ENCODE results near the gene STK17B.
A peak's percentile ranks its signal among the peaks of the same experiment; 100 is the strongest.
"Not testable (repeated sequence)": the region's sequence is repeated elsewhere in the genome, so short reads cannot be mapped to it uniquely, and the experiment has no call there.

The STK17B gene
- total RNA-seq, result 24.0 to 310 (median 94.0) reads per million in 18 experiments

GRCh38 chr2:196171248-196171871, at the start of gene STK17B:
Gene STK17B (minus strand): TSS chr2:196171578. CDS start chr2:196163383, 8,195 bp downstream.
- peak; percentile 95 to 96 for DNase-seq

- DNase-seq, result no peak
Observed at GRCh38 chr2:196220671-196221070, 49.3 kb upstream of the STK17B start.

- no peak for DNase-seq
Observed at GRCh38 chr2:196219671-196220070, 48.3 kb upstream of the STK17B start.

GRCh38 chr2:196218106-196218505, 46.7 kb upstream of the STK17B start:
- DNase-seq, result no peak

- DNase-seq, result no peak
Observed at GRCh38 chr2:196217116-196217515, 45.7 kb upstream of the STK17B start.

- DNase-seq, result no peak
Observed at GRCh38 chr2:196215376-196215775, 44.0 kb upstream of the STK17B start.

GRCh38 chr2:196214156-196214555, 42.8 kb upstream of the STK17B start:
- DNase-seq, result no peak

GRCh38 chr2:196213252-196213980, 42.0 kb upstream of the STK17B start:
- peak; percentile 35 to 70 for DNase-seq

GRCh38 chr2:196208915-196209314, 37.5 kb upstream of the STK17B start:
- DNase-seq, result no peak

- DNase-seq, result no peak
Observed at GRCh38 chr2:196206804-196207203, 35.4 kb upstream of the STK17B start.

GRCh38 chr2:196205881-196206435, 34.6 kb upstream of the STK17B start:
- DNase-seq, result peak; percentile 39 to 88

- peak in 1 of 2 donors; percentile 10 for DNase-seq
Observed at GRCh38 chr2:196205011-196205766, 33.8 kb upstream of the STK17B start.

GRCh38 chr2:196201229-196202009, 30.0 kb upstream of the STK17B start:
- DNase-seq, result no peak

- no peak for DNase-seq
Observed at GRCh38 chr2:196200557-196200956, 29.2 kb upstream of the STK17B start.

GRCh38 chr2:196195758-196196157, 24.4 kb upstream of the STK17B start:
- DNase-seq, result no peak

GRCh38 chr2:196195302-196195701, 23.9 kb upstream of the STK17B start:
- no peak for DNase-seq

GRCh38 chr2:196191541-196191940, 20.2 kb upstream of the STK17B start:
- DNase-seq, result no peak

- no peak for DNase-seq
Observed at GRCh38 chr2:196187898-196188458, 16.6 kb upstream of the STK17B start.

GRCh38 chr2:196187175-196187700, 15.9 kb upstream of the STK17B start:
- DNase-seq, result not testable (repeated sequence)

- no peak for DNase-seq
Observed at GRCh38 chr2:196186266-196186980, 15.0 kb upstream of the STK17B start.

GRCh38 chr2:196184921-196185320, 13.5 kb upstream of the STK17B start:
- DNase-seq, result no peak

Measured in inflammatory macrophage (primary cell).